Stimulated activated CD4-positive, alpha-beta T cell treated with anti-CD3 and anti-CD28 coated beads, TNF-alpha, amount 100 ng/mL, for 1 hour (primary cell): ENCODE measurements around the gene MAP6.

Source experiments
- DNase-seq, 3 donors: peaks; one replicate each; pipeline ENCODE4 v3.0.0-alpha.2; 2020; ENCODE audit warnings: low read depth in 3 of 3, low spot score in 1 of 3

The MAP6 gene

DNA sequence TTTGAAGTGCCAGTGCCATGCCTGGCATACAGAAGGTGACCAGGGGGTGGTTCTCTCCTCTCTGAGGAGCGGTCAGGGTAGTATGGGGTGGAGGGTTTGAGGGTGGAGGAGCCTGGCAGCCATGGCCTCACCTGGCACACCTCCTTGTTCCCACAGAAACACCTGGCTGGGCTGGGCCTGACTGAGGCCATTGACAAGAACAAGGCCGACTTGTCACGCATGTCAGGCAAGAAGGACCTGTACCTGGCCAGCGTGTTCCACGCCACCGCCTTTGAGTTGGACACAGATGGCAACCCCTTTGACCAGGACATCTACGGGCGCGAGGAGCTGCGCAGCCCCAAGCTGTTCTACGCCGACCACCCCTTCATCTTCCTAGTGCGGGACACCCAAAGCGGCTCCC is 97.2 kb downstream of the MAP6 start:
- no peak for DNase-seq

DNA sequence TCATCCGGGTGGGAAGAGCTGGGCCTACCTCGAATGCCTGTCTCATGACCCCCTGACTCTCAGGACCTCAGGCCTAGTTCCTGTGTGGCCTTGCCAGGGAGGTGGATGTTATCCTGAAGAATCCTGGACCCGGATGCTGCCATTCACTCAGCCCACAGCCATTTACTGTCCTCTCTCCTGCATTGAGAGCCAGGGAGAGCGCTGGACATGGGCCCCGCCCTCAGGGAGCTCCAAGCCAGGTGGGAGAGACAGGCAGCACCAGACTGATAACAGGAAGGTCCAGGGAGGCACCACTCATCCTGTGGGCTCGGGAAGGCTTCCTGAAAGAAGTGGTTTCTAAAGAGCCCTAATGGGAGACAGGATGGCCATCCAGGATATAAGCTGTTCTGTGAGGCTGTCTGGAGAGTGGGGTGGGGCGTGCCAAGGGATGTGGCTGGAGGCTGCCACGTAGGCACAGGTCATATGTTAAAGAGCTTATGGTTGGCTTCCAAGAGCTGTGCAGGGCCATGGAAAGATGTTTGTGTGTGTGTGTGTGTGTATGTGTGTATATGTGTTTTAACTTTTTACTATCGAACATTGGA is 98.2 kb downstream of the MAP6 start:
- DNase-seq, result no peak

DNA sequence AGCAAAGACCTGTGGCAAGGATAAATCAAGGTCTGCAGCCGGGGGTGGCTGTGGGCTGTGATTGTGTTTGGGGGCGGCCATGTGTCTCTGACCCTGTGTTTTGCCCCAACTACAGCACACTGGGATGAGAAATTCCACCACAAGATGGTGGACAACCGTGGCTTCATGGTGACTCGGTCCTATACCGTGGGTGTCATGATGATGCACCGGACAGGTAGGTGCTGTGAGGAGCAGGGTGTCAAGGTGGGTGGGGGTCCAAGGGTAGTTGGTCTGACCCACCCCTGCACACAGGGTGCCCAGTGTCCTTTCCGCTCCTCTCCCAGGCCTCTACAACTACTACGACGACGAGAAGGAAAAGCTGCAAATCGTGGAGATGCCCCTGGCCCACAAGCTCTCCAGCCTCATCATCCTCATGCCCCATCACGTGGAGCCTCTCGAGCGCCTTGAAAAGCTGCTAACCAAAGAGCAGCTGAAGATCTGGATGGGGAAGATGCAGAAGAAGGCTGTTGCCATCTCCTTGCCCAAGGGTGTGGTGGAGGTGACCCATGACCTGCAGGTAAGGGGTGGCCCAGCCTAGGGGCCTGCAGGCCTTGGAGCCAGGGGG is 100.1 kb downstream of the MAP6 start:
- DNase-seq, result no peak

DNA sequence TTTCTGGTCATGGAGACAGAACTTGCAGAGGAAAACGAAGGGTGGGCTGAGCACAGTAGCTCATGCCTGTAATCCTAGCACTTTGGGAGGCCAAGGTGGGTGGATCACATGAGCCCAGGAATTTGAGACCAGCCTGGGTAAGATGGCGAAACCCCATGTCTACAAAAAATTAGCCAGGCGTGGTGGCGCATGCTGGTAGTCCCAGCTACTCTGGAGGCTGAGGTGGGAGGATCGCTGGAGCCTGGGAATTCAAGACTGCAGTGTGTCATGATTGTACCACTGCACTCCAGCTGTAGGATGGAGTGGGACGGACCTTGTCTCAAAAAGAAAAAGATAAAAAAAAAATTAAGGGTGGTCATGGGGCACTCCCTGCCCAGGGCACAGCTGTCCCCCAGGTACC is 100.9 kb downstream of the MAP6 start:
- no peak for DNase-seq

DNA sequence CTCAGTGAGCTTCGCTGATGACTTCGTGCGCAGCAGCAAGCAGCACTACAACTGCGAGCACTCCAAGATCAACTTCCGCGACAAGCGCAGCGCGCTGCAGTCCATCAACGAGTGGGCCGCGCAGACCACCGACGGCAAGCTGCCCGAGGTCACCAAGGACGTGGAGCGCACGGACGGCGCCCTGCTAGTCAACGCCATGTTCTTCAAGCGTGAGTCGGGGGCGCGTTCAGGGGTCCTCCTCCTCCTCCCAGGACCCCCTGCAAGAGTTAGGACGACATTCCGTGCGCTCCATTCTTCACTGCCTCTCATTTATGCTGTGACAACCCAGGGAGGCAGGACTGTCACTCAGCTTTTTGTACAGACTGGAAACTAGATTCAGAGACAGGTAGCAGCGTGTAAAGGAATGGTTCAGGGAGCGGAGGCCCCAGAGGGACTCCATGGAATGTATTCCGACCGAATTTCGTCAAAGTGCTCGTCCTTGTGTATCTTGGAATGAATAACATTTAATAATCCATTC is 102.0 kb downstream of the MAP6 start:
- DNase-seq, result no peak

DNA sequence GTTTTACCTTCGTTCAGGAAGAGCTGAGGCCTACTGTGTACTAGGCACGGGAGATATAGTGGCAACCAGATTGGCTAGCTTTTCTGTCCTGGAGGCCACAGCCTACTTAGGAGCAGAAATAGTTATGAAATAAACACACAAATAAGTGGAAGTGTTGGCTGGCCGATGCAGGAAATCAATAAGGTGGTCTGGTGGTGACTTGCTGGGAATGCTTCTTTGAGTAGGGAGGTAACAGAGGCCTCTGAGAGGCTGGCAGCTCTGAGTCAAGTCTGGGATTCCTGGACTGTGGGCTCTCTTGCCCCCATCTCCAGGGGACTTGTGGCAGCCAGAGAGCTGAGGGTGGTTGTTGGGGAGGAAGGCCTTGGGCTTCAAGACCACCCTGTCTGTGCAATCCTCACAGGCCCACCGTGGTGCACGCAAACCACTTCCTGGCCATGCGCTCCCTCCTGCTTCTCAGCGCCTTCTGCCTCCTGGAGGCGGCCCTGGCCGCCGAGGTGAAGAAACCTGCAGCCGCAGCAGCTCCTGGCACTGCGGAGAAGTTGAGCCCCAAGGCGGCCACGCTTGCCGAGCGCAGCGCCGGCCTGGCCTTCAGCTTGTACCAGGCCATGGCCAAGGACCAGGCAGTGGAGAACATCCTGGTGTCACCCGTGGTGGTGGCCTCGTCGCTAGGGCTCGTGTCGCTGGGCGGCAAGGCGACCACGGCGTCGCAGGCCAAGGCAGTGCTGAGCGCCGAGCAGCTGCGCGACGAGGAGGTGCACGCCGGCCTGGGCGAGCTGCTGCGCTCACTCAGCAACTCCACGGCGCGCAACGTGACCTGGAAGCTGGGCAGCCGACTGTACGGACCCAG is 102.7 kb downstream of the MAP6 start:
- DNase-seq, result no peak

DNA sequence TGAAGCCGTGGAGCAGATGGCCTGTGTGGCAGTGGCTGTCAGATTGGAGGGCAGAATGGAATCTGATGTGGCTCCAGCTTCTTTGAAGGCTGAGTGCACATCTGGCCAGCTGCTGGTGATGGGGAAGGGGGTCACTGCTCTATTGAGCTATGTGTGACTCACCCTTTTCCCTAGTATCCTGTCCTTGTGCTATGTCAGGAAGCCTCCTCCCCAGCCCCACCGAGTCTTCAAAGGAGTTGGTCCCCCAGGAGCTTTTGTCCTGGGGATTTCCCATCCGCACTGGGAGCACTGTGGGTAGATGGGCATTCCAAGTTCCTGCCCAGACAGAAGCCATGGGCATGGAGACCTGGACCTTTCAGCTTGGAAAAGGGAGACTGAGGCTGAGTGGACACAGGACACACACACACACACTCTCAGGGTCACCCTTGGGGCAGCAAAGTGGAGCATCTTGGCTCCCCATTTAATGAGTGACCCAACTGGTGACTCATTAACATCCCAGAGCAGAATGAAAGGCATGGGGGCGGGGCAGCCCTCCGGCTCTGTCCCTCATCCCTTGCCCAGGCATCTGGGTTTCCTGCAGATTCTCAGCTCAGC is 103.5 kb downstream of the MAP6 start:
- DNase-seq, result no peak

DNA sequence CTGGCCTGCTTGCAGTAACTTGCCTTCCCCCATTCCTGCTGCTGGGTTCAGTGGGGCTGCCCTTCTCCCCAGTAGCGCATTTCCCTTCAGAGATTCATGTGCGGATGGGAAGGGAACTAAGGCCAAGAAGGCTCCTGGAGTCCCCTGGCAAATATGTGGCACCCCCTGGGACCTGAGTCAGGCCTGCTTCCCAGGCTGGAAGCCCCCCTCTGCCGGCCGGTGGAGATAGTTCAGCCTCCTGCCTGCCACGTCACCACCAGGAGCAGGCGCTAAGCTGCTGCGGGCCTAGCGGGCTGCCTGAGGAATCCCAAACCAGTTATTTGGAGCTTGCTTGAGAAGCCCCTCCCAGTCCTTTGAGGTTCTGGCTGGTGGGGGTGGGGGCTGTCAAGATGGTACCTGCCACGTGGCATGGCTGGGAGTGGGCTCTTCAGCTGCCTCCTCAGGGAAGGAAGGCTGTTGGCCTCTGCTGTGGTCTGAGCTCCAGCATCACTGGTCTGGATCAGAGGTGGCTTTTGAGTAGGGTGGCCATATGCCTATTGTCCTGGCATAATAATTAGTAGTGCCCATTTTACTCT is 104.8 kb downstream of the MAP6 start:
- DNase-seq, result no peak

DNA sequence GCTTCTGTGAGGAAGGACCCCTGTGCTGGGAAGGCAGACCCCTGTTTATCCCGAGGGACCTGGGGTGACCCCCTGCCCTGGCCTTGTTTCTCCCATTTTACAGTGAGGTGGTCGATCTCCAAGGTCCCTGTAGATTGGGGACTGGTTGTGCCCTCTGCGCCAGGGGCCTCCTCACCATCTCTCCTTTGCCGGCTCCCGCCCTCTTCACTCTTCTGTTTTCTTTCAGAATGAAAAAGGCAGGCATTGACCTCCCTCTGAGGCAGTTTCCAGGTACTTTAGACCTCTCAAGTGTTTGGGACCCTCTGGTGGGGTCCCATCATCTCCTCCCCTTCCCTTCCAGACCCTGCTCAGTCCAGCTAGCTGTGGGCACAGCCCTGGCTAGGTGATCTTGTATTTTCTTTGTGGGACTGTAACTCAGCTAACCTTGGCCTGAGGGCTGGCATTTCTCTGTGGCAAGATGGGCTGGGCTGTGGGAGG is 105.3 kb downstream of the MAP6 start:
- no peak for DNase-seq

DNA sequence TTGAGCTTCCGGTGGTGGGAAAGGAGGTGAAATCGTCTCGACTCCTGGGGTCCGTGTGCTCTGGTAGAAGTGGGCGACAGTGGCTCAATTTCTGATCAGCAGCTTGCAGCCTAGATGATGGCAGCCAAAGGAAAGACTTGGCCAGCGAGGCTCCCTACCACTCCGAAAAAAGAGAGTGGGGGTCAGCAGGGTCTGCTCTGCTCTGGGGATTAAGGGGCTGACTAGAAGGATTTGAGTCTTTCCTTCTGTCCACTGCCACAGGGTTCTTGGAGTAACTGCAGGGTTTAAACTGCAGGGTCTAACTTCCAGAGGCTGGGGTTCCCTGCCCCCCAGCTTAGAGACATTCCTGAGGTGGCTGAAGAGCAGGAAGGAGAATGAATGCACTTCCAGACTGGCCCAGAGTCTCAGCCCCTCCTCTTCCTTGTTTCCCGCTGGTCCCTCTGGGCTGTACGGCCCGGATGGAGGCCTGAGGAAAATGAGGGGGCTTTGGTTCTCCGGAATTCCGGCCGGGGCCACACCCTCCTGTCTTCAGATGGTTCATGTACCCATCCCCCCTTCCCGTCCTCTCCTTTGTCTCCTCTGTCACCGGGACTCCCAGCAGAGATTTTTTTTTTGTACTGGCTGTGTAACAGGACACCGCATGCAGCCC is 105.9 kb downstream of the MAP6 start:
- no peak for DNase-seq

DNA sequence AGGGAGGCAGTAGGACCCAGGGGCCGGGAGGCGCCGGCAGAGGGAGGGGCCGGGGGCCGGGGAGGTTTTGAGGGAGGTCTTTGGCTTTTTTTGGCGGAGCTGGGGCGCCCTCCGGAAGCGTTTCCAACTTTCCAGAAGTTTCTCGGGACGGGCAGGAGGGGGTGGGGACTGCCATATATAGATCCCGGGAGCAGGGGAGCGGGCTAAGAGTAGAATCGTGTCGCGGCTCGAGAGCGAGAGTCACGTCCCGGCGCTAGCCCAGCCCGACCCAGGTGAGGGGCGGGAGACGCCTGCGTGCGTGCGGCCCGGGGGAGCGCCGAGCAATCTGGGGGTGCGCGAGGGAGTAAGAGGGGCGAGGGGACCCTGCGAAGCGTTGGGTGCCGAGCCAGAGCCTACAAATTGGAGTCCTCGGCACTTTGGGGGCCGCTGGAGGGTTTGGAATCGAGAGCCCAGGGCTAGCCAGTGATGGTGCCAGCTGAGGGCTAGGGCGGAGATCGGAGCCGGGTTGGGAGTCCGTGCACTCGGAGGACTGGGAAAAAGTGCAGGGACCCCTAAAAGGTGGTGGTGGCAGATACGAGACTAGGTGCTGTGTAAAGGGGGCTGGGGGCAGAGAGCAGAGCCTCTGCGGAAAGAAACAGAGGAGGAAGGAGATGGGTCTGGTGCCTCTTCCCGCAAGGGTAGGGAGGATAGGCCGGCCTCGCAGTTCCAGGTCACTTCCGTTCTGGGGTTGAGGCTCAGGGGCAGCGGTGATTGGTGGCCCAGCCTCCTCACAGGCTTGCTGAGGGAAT is 106.6 kb downstream of the MAP6 start, which contains the start of gene SERPINH1:
Gene SERPINH1, plus strand, starts transcription at position 206 of the 788 bp plus-strand sequence. CDS start 4,097 bp downstream, outside the sequence.
- peak in 1 of 3 donors; percentile 46 for DNase-seq

DNA sequence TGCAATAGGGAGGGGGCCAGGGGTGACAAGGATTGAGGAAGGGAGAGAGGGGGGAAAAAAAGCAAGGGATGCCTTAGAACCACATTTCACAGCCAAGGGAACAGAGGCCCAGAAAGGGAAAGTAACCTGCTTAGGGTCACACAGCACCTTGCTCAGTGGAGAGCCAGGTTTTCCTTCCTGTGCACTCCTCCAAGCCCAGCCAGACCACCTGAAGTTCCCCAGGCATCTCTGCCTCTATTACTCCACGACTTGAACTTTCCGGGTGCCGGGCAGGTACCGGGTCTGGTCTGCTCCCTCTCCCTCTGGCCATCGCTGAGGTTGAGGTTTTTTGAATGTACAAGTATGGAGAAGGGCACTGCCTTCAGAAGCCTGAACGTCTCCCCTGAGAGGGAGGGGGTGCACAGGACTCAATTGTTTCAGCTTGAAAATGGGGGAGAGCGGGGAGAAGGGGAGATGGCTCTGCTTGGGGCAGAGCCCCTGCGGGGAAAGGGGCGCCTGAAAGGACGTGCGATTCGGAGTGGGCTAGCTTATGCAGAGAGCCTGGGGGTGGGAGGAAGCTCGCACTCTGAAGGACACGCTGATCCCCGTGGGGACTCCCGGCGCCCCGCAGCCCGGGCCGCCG is 107.3 kb downstream of the MAP6 start:
- DNase-seq, result no peak

DNA sequence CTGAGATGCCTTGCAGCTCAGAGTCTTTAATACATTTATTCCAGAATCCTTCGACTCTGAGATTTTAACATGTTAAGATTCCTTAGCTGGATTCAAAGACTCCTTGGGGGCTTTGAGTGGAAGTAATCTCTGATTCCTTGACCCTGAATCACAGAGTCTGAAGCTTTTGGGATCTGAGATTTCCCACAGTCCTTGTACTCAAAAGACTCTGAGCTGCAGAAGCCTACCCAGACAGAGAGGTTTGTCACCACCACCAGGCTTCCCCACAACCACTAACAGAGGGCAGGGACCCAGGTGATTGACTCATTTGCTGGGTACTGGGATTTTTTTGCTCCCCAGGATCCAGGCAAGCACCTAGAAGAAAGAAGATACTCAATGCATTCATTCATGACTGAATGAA is 108.2 kb downstream of the MAP6 start:
- no peak for DNase-seq

DNA sequence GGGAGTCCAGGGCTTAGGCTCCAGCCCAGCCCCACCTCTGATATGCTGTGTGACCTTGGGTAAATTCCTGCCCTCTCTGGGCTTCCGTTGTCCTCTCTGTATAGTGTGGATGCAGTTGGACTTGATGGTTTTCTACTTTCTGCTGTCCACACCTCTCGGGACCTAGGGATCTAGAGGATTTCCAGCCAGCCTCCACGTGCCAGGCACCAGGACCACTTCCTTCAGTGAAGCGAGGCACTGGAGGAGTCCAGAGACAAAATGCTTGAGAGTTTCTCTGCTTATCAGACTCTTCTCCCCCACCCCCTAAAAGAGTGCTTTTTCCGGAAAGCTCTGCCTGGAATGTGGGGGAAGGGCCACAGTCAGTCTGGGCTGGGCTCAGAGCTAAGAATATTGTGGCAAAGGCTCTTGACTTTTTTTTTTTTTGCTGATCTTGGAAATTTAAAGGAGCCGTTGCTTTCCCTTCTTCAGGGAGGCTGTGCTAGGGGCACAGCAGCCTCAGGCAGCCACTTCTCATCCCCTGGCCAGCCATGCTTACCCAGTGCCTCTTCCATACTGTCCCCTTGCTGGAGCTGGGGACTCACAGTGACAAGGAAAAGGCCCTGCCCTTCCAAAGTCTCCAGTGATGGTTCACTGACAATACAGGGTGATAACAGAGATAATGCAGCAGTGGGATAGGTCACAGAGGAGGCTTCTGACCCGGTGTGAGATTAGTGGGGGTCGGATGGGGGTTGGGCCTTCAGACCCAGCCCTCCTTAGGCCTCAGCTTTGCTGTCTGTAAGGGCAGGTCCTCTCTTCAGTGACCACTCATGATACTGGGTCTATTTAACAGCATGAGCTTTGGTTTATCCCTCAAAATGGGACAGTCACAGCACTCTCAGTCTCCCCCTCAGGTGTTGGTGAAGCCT is 109.6 kb downstream of the MAP6 start:
- DNase-seq, result no peak

DNA sequence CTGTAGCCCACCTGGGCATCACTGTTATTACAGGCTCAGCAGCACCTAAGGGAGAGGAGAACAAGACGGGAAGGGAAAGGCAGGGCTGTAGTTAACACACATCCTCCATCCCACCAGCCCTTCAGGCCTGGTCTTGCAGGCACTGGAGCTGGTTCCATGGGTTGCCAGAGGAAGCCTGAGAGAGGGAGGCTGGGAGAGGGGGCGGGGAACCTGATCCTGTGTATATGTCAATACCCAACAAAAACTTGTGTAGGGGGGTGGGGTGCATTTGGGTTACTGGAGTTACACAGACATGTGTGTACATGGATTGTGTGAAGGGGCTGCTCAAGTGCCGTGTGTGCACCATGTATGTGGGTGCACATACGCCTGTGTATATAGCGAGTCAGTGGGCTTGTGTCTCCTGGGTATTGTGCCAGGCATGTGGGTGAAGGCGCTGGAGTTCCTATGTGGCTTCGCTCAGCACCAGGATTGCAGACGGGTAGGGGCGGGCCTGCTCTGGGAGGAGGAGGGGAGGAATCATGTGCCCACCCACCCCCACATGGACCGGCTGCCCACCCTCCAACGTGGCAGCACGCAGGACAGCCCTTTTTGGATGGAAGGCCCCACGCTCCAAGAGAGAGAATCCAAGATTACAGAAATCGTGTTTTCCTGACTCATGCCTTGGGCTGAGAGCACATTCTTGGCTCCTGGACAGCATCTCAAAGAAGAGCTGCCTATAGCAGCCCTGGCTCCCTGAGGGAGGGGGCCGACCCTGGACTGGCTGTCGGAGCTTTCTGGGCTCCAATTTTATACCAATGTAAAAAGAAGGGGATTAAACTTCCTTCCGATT is 111.0 kb downstream of the MAP6 start:
- DNase-seq, result no peak

DNA sequence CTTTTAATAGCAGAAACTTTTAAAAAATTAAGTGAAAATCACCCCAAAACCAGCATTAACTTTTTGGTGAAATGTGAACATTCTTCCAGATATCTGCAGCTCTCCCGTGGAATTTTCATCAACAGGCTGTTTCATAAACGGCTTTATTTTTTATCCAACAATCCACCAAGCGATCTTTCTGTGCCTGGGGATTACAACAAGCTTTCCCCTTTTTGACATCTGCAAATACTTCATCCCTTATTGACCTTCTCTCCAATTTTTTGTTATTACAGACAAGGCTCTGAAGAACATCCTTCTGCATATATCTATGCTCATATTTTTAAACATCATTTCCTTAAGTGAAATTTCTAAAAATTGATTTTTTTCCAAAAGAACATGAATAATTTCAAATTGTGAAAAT is 112.6 kb downstream of the MAP6 start:
- no peak for DNase-seq

DNA sequence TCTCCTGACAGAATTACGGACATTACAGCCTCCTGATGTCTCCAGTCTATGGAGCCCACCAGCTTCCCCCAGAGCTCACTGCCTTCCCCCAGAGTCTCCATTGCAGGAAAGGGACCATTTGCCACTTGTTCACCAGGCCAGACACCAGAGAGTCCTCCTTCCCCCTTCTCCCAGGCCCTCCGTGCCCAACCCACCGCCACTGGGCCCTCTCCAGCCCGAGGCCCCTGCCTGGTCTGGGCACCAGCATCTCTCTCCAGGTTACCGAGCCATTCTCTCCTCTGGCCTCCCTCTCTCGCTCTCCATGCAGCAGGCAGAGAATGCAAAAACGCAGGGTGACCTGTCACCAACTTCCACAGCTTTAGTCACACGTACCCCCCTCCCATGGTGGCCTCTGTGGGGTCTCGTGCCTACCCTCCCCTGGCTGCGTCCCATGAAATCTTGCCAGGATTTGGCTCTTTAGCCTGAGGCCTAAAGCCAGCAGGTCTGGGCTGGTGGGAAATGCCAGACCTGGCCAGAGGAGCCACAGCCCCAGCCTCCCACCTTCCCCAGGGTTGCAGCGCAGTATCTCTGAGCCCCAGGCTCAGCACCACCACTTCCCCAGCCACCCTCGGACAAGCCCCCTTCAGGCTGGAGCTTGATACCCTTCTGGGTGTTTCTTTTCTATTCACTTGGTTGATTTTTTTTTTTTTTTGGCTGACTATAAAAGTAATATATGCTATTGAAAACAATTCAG is 113.6 kb downstream of the MAP6 start:
- DNase-seq, result no peak
